Neuronal stem cell (in vitro differentiated cells): Measurements from ENCODE around the gene GPRIN3. TPM values are rescaled to one million over a fixed set of nuclear protein-coding genes. Genes with fewer than 3 reads are reported as not detected.

Experiments
- DNase-seq: peaks from one replicate; pipeline ENCODE4 v3.0.0-alpha.2; 2013; ENCODE audit warnings: low spot score
- H2AFZ ChIP-seq: one replicate; pipeline ENCODE4 v1.6.1; 2013; ENCODE audit warnings: mild to moderate bottlenecking, low read length, inconsistent platforms
- H2AK5ac ChIP-seq: 2 replicates; pipeline ENCODE4 v1.6.1; 2013; ENCODE audit warnings: low read depth, mild to moderate bottlenecking, inconsistent platforms, low read length, moderate library complexity, mixed read lengths
- H2BK120ac ChIP-seq: 2 replicates; pipeline ENCODE4 v1.6.1; 2013; ENCODE audit warnings: low read depth, mild to moderate bottlenecking, inconsistent platforms, low read length, moderate library complexity, mixed read lengths
- H2BK12ac ChIP-seq: one replicate; pipeline ENCODE4 v1.6.1; 2013; ENCODE audit warnings: low read length, inconsistent platforms
- H2BK15ac ChIP-seq: 2 replicates; pipeline ENCODE4 v1.6.1; 2013; ENCODE audit warnings: mild to moderate bottlenecking, low read length, inconsistent platforms, mixed read lengths
- H2BK5ac ChIP-seq: one replicate; pipeline ENCODE4 v1.6.1; 2013; ENCODE audit warnings: inconsistent platforms, mild to moderate bottlenecking, low read length, moderate library complexity
- H3K14ac ChIP-seq: one replicate; pipeline ENCODE4 v1.6.1; 2013; ENCODE audit warnings: low read length, inconsistent platforms
- H3K18ac ChIP-seq: 2 replicates; pipeline ENCODE4 v1.6.1; 2013; ENCODE audit warnings: low read length, inconsistent platforms
- H3K23ac ChIP-seq: 2 replicates; pipeline ENCODE4 v1.6.1; 2013; ENCODE audit warnings: low read depth, mild to moderate bottlenecking, mixed read lengths, low read length, inconsistent platforms; ENCODE audit not compliant: poor library complexity
- H3K27ac ChIP-seq: replicated peaks from 3 replicates; pipeline ENCODE4 v1.5.1; 2013; ENCODE audit warnings: low read length, inconsistent platforms
- H3K27me3 ChIP-seq, 3 experiments: 2 replicates each; pipeline ENCODE4 v1.6.1; 2013; ENCODE audit warnings: low read length in 3 of 3, mild to moderate bottlenecking in 2 of 3, inconsistent platforms in 1 of 3, low read depth in 1 of 3, mixed read lengths in 1 of 3, moderate library complexity in 1 of 3; ENCODE audit not compliant: control insufficient read depth in 3 of 3, insufficient read depth in 3 of 3
- H3K36me3 ChIP-seq, 2 donors: replicated peaks in 1 of 2; 2 replicates each; pipeline ENCODE4 v1.6.1; 2013; ENCODE audit warnings: low read length in 2 of 2; ENCODE audit not compliant: control insufficient read depth in 2 of 2, insufficient read depth in 2 of 2
- H3K4ac ChIP-seq: 2 replicates; pipeline ENCODE4 v1.6.1; 2013; ENCODE audit warnings: inconsistent platforms, mild to moderate bottlenecking, low read length, moderate library complexity
- H3K4me1 ChIP-seq, 2 donors: 1 replicate in 1 of 2; 2 replicates in 1 of 2; pipeline ENCODE4 v1.6.1; 2013; ENCODE audit warnings: low read length in 2 of 2, low read depth in 1 of 2; ENCODE audit not compliant: control insufficient read depth in 2 of 2, insufficient read depth in 1 of 2
- H3K4me2 ChIP-seq: one replicate; pipeline ENCODE4 v1.6.1; 2013; ENCODE audit warnings: mild to moderate bottlenecking, low read length, inconsistent platforms; ENCODE audit not compliant: insufficient read depth, poor library complexity, severe bottlenecking
- H3K4me3 ChIP-seq, 2 donors: 2 replicates each; pipeline ENCODE4 v1.5.1; 2013; ENCODE audit warnings: low read length in 2 of 2, mild to moderate bottlenecking in 2 of 2, inconsistent platforms in 1 of 2, moderate library complexity in 1 of 2
- H3K79me1 ChIP-seq: one replicate; pipeline ENCODE4 v1.6.1; 2013; ENCODE audit warnings: low read depth, mild to moderate bottlenecking, inconsistent platforms, low read length, moderate library complexity
- H3K9ac ChIP-seq: one replicate; pipeline ENCODE4 v1.6.1; 2013; ENCODE audit warnings: mild to moderate bottlenecking, low read depth, low read length, inconsistent platforms; ENCODE audit not compliant: poor library complexity
- H3K9me3 ChIP-seq, 2 donors: replicated peaks in 1 of 2; 2 replicates each; pipeline versions ENCODE3 to v1.6.1; 2013; ENCODE audit warnings: low read length in 2 of 2, mild to moderate bottlenecking in 2 of 2, inconsistent platforms in 1 of 2, low read depth in 1 of 2, mixed read lengths in 1 of 2, moderate library complexity in 1 of 2; ENCODE audit not compliant: control insufficient read depth in 2 of 2, insufficient read depth in 1 of 2
- H4K8ac ChIP-seq: one replicate; pipeline ENCODE4 v1.6.1; 2013; ENCODE audit warnings: low read depth, mild to moderate bottlenecking, inconsistent platforms, low read length, moderate library complexity
- H4K91ac ChIP-seq: one replicate; pipeline ENCODE4 v1.6.1; 2013; ENCODE audit warnings: low read length, low read depth, mild to moderate bottlenecking, inconsistent platforms; ENCODE audit not compliant: poor library complexity
- WGBS, 2 donors: extraction: QIAGEN DNeasy Blood & Tissue Kit; methylation state at CpG; one replicate each; pipeline ENCODE4 v1.1.7; 2013; ENCODE audit warnings: missing lambda C conversion rate in 2 of 2, mixed read lengths in 1 of 2; ENCODE audit not compliant: insufficient read length in 2 of 2, insufficient replicate concordance in 1 of 2; ENCODE audit errors: extremely low coverage in 2 of 2; 5-methylcytosine and 5-hydroxymethylcytosine counted together
- polyA plus RNA-seq, 2 experiments: library from polyadenylated mRNA; stranded (reverse); fragments of 200-250 nt; gene quantifications; one replicate each; pipeline ENCODE4 v1.2.3, GENCODE V29; 2013

The GPRIN3 gene
- polyA plus RNA-seq (2013, experiment 1 of 2) = 0.11 TPM
- polyA plus RNA-seq (2013, experiment 2 of 2) = 0.08 TPM

DNA sequence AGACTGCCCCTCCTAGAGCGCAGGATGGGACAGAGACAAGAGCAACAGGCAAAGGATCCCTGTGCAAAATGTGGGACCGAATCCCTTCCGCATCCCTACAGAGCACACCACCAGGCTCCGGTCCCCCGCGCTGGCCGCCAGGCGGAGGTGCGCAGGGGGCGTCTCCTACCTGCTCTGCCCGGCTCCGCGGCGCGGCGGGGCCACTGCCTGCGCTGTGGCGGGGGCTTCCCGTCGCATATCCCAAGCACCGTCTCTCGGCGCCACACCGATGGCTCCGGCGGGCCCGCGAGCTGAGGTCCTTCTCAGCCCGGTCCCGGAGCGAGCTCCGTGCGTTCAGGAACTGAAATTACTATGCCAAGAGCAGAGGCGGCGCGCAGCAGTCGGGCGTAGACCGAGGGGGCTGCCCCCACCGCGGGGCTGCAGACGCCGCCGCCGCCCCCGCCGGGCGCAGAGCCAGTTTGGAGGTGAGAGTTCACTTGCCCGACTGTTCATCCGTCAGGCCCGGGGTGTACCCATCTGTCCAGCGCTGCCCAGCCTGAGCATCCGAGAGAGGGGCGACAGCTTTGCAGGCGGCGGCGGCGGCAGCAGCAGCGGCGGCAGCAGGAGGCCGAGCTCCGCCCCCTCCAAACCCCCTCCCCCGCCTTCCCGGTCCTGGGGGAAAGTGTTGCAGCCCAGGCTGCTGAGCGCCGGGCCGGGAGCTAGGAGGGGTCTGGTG is at the start of gene GPRIN3:
Gene GPRIN3, minus strand, starts transcription at position 355 of the 715 bp plus-strand sequence. CDS start 57,690 bp downstream, outside the sequence.
- Histone ChIP-seq H3K23ac (no peak within 1 kb of the TSS), H2BK120ac (no peak within 1 kb of the TSS), H3K4ac (no peak within 1 kb of the TSS), H2BK5ac (no peak within 1 kb of the TSS), H3K18ac (peak within 1 kb of the TSS; percentile 50), H3K4me3 (peak within 1 kb of the TSS; percentile 48 to 90), H3K36me3 (no peaks in the 10 kb centered on the region), H3K9ac (peak within 1 kb of the TSS; percentile 65), H2BK15ac (peak within 1 kb of the TSS; percentile 0), H3K4me2 (peak within 1 kb of the TSS; percentile 91), H3K27ac (no peak within 1 kb of the TSS), H2BK12ac (peak within 1 kb of the TSS; percentile 28), H2AK5ac (no peak within 1 kb of the TSS), H3K79me1 (no peaks in the 10 kb centered on the region), H4K8ac (no peak within 1 kb of the TSS), H3K14ac (no peak within 1 kb of the TSS), H4K91ac (no peak within 1 kb of the TSS), H3K4me1 (peaks cover 2% of the 10 kb centered on the region in 2 donors), H3K9me3 (no peaks in the 10 kb centered on the region), H3K27me3 (peaks cover 0 to 42% (median 16%) of the 10 kb centered on the region in 3 experiments), H2AFZ (peak within 1 kb of the TSS; percentile 99)
- peak; percentile 55 for DNase-seq
- no CpG with 5 or more reads among the region's 67 CpGs for WGBS, 2 donors

DNA sequence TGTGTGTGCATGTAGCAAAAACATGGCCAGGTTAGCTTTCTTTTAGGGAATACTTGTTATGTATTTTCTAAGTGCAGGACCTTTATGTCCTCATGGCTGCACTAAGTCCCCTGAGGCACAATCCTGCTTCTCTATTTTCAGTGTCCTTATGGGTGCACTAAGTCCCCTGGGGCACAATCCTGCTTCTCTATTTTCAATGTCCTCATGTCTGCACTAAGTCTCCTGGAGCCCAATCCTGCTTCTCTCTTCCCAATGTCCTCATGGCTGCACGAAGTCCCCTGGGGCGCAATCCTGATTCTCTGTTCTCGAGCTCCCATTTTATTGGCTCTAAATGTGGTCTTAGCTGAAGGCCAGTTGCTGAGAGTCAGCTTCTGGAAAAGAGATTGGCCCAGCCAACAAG is 49.7 kb upstream of the GPRIN3 start:
- DNase-seq = no peak
- Histone ChIP-seq H3K9me3 (no peaks in the 10 kb centered on the region), H4K91ac (no peak overlapping the region), H2BK5ac (no peak overlapping the region), H3K79me1 (no peaks in the 10 kb centered on the region), H2BK12ac (no peak overlapping the region), H3K27ac (no peak overlapping the region), H3K4ac (no peak overlapping the region), H2BK120ac (no peak overlapping the region), H3K27me3 (no peaks in the 10 kb centered on the region), H3K14ac (no peak overlapping the region), H2AK5ac (no peak overlapping the region), H3K36me3 (no peaks in the 10 kb centered on the region), H3K9ac (no peak overlapping the region), H4K8ac (no peak overlapping the region), H3K18ac (no peak overlapping the region), H3K23ac (no peak overlapping the region), H3K4me3 (no peak overlapping the region), H3K4me2 (no peak overlapping the region), H2BK15ac (no peak overlapping the region), H3K4me1 (no peaks in the 10 kb centered on the region), H2AFZ (no peak overlapping the region)
- no CpG with 5 or more reads among the region's 3 CpGs for WGBS, 2 donors

DNA sequence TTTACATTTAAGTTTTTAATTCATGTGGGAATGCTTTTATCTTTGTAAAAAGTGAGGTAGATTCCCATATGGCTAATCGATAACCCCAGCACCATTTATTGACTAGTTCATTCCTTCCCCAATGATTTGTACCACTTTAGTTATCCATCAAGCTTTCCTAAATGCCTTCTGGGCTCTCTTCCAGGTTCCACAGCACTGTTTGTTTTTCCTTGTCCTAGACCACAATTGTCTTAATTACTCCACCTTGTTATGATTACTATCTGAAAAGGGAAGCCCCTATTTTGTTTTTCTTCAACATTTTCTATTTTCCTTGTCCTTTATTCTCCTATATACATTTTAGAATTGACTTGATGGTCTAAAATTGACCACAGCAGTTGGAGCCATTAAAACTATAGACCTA is 48.5 kb upstream of the GPRIN3 start:
- no peak overlapping the region for H3K18ac ChIP-seq

DNA sequence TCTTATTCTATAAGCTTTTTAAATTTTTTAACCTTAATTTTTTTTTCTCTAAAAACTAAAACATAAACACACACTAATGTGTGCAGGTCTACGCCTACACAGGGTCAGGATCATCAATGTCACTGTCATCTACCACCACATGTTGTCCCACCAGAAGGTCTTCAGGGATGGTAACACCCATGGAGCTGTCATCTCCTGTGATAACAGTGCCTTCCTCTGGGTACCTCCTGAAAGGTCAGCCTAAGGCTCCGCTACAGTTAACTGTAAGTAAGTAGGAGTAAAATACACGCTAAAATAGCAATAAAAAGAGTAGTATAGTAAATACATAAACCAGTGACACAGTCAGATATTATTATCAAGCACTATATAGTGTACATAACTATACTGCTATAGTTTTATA is 45.9 kb upstream of the GPRIN3 start:
- Histone ChIP-seq H2BK12ac (no peak overlapping the region), H4K8ac (no peak overlapping the region), H4K91ac (no peak overlapping the region), H3K4me2 (no peak overlapping the region), H2BK120ac (no peak overlapping the region), H3K9me3 (no peaks in the 10 kb centered on the region), H3K4ac (no peak overlapping the region), H3K27ac (no peak overlapping the region), H2AFZ (no peak overlapping the region), H2AK5ac (no peak overlapping the region), H3K23ac (no peak overlapping the region), H3K18ac (no peak overlapping the region), H3K4me1 (no peaks in the 10 kb centered on the region), H3K9ac (no peak overlapping the region), H3K4me3 (no peak overlapping the region), H2BK15ac (no peak overlapping the region), H3K36me3 (no peaks in the 10 kb centered on the region), H3K27me3 (no peaks in the 10 kb centered on the region), H3K79me1 (no peaks in the 10 kb centered on the region), H2BK5ac (no peak overlapping the region), H3K14ac (no peak overlapping the region)
- DNase-seq = no peak
- WGBS, 2 donors = no CpG with 5 or more reads among the region's 3 CpGs

More for the DNA sequence above, 48.5 kb upstream of the GPRIN3 start:
- no peak overlapping the region for H4K91ac ChIP-seq
- H3K9ac ChIP-seq = no peak overlapping the region
- no peak overlapping the region for H4K8ac ChIP-seq
- no peaks in the 10 kb centered on the region for H3K79me1 ChIP-seq
- no peak overlapping the region for H2AFZ ChIP-seq
- H3K36me3 ChIP-seq = no peaks in the 10 kb centered on the region
- no peak overlapping the region for H3K23ac ChIP-seq
- H3K4me3 ChIP-seq = no peak overlapping the region
- H3K27ac ChIP-seq = no peak overlapping the region
- no peak overlapping the region for H2BK12ac ChIP-seq
- no peak for DNase-seq
- no peaks in the 10 kb centered on the region for H3K27me3 ChIP-seq
- H2BK5ac ChIP-seq = no peak overlapping the region
- no peak overlapping the region for H3K4me2 ChIP-seq
- H3K4ac ChIP-seq = no peak overlapping the region
- H3K9me3 ChIP-seq = no peaks in the 10 kb centered on the region
- H2BK120ac ChIP-seq = no peak overlapping the region
- no CpG with 5 or more reads among the region's 1 CpG for WGBS, 2 donors
- H3K4me1 ChIP-seq = no peaks in the 10 kb centered on the region
- no peak overlapping the region for H2AK5ac ChIP-seq
- no peak overlapping the region for H2BK15ac ChIP-seq
- no peak overlapping the region for H3K14ac ChIP-seq
